Suprapubic skin (tissue), 3 donors: ENCODE results near the gene SYT17.

Experiments
- CTCF ChIP-seq, 2 donors: fragments of 200-600 bp in 1 of 2; fragments of 450-650 bp in 1 of 2; sonication (generic) in 1 of 2; IDR thresholded peaks; one replicate each; pipeline ENCODE4 v1.5.1; 2016 to 2019; ENCODE audit warnings: antibody characterized with exemption in 2 of 2, mild to moderate bottlenecking in 1 of 2, moderate library complexity in 1 of 2
- POLR2AphosphoS5 ChIP-seq, 3 donors: sonication (generic); formaldehyde crosslinking; IDR thresholded peaks; one replicate each; pipeline ENCODE4 v1.6.1; 2017; ENCODE audit warnings: antibody characterized with exemption in 3 of 3

GRCh38 chr16:19308392-19308791, 140.4 kb downstream of the SYT17 start:
- TF ChIP-seq CTCF (IDR thresholded peaks at IDR 0.05) = no peak
- no peak for TF ChIP-seq POLR2AphosphoS5 (IDR thresholded peaks at IDR 0.05)
